ENCODE data around the gene MERTK. TPM values are rescaled to one million over a fixed set of nuclear protein-coding genes. Genes with fewer than 3 reads are reported as not detected.

Gene MERTK
- total and polyA plus RNA-seq, 2 of the 8 experiments (the other 6 are each of a cell fraction or from before 2014, with no cell fraction given), result 6.5 to 7.0 TPM

DNA sequence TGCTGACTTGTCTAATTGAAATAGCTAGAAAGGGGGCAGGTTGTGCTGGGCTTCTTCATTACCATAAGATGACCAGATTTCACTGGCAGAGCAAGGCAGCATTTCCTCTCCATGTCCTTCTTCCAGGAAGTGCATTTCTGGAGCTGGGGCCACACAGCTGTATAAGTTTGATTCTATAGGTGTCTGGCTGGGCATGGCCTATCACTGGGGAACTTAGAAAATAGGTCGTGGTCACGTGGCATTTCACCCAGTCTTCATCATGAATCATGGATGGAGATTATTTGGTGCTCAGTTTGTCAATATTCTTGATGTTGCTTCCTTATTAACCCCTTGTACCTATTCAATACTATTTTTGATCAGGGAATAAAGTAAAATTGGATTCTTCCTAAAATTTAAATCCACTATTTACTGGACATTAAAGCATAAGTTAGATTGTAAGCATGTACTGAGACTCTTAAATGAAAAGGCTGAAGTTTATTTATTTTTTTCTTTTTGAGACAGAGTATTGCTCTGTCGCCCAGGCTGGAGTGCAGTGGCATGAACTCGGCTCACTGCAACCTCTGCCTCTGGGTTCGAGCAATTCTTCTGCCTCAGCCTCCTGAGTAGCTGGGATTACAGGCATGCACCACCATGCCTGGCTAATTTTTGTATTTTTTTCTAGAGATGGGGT, 107.1 kb downstream of the MERTK start:
- no peak overlapping the region for H3K18ac ChIP-seq (ENCODE audit: extremely low read depth, low read length)
- H3K23me2 ChIP-seq (ENCODE audit: low read depth, low read length), result no peaks in the 10 kb centered on the region
- no peak overlapping the region for H3K56ac ChIP-seq (replicated peaks; ENCODE audit: insufficient read length, low read depth, low read length)
- no peaks in the 10 kb centered on the region; a peak in 1 of 7 replicates for H3K27me3 ChIP-seq (replicated peaks in 1 of 4; ENCODE audit: control insufficient read depth in 3 of 4, extremely low read depth in 1 of 4, insufficient read depth in 3 of 4, low read length in 3 of 4)
- POLR2A ChIA-PET (ENCODE audit: partially characterized antibody), result no interaction called here
- no peaks in the 10 kb centered on the region for H3K79me2 ChIP-seq (ENCODE audit: control insufficient read depth in 1 of 2, insufficient read depth in 2 of 2, low read length in 2 of 2)
- H3K36me3 ChIP-seq (ENCODE audit: control insufficient read depth in 2 of 4, insufficient read depth in 4 of 4, low read length in 3 of 4), result peaks cover 0 to 3% (median 0%) of the 10 kb centered on the region in 4 experiments; a peak in 4 of 8 replicates
- no peak overlapping the region for H4K5ac ChIP-seq (ENCODE audit: insufficient read length, low read depth, low read length)
- H3K4ac ChIP-seq (replicated peaks; ENCODE audit: insufficient read length, low read depth, low read length), result no peak overlapping the region
- no peak overlapping the region for H2BK15ac ChIP-seq (ENCODE audit: low read length)
- H3K9ac ChIP-seq (replicated peaks in 1 of 4; ENCODE audit: extremely low read depth in 1 of 4, low read depth in 3 of 4, low read length in 3 of 4), result no peak overlapping the region
- no peak overlapping the region for H4K8ac ChIP-seq (ENCODE audit: extremely low read depth, insufficient read depth, low read length)
- no peak overlapping the region for H2BK20ac ChIP-seq (ENCODE audit: low read length)
- H3K9me3 ChIP-seq (ENCODE audit: insufficient read depth in 2 of 2, low read depth in 1 of 2, low read length in 1 of 2), result no peaks in the 10 kb centered on the region
- H2AK5ac ChIP-seq (ENCODE audit: low read depth, low read length), result no peak overlapping the region
- FAIRE-seq, result no peak
- no peak overlapping the region for H3K14ac ChIP-seq (ENCODE audit: insufficient read length)
- no peak overlapping the region for H4K91ac ChIP-seq (replicated peaks; ENCODE audit: insufficient read length, low read length)
- no peak overlapping the region for H2BK12ac ChIP-seq (ENCODE audit: low read depth, low read length)
- H2BK120ac ChIP-seq (replicated peaks; ENCODE audit: low read depth, low read length), result no peak overlapping the region
- H2AFZ ChIP-seq (ENCODE audit: low read length), result no peak overlapping the region
- H4K20me1 ChIP-seq (replicated peaks in 1 of 2; ENCODE audit: control insufficient read depth in 1 of 2, insufficient read depth in 2 of 2, low read length in 2 of 2), result no peaks in the 10 kb centered on the region
- no peaks in the 10 kb centered on the region for H3K79me1 ChIP-seq (ENCODE audit: low read depth, low read length)
- no peak overlapping the region for H3K23ac ChIP-seq (ENCODE audit: insufficient read length)
- H3K4me1 ChIP-seq (replicated peaks in 1 of 4; ENCODE audit: control insufficient read depth in 3 of 4, insufficient read depth in 4 of 4, low read length in 3 of 4), result no peaks in the 10 kb centered on the region
- no peak overlapping the region for H3K27ac ChIP-seq (ENCODE audit: low read depth, low read length)
- CTCF ChIA-PET (ENCODE audit: partially characterized antibody), result interaction anchor here (0.6 kb wide), 1 partner anchor 460 kb away, joined by 3 read pairs; no protein-coding TSS in a partner anchor
- H2BK5ac ChIP-seq (ENCODE audit: low read depth, low read length), result no peak overlapping the region
- no peak for DNase-seq (ENCODE audit: low read depth in 1 of 2, low spot score in 2 of 2)
- H3K4me3 ChIP-seq (ENCODE audit: extremely low read depth in 1 of 4, insufficient read depth in 2 of 4, low read depth in 3 of 4, low read length in 4 of 4), result no peak overlapping the region
- H3K4me2 ChIP-seq (ENCODE audit: insufficient read depth in 1 of 2, low read depth in 2 of 2, low read length in 2 of 2), result no peak overlapping the region
- WGBS, 2 experiments (ENCODE audit: extremely low coverage in 1 of 2, insufficient coverage in 1 of 2, insufficient read length in 1 of 2, insufficient replicate concordance in 2 of 2, low coverage in 1 of 2, low lambda C conversion rate in 2 of 2, missing lambda C conversion rate in 1 of 2), result 92% methylated on average over 5 of the region's 5 CpGs; no CpG with 5 or more reads in 1 of the 2 experiments
- TF ChIP-seq ASH2L (IDR thresholded peaks at IDR 0.05; ENCODE audit: low read length), result no peak

Measured in H1 (cell line).